Fibroblast of gingiva (primary cell): ENCODE data around the gene ZDHHC7.
"Not testable (repeated sequence)": the region's sequence is repeated elsewhere in the genome, so short reads cannot be mapped to it uniquely, and the experiment has no call there.

ENCODE experiments used
- DNase-seq: peaks from one replicate; pipeline ENCODE4 v3.0.0-alpha.2; 2011; ENCODE audit warnings: low read depth

Gene ZDHHC7

GRCh38 chr16:85042606-85043005 lies 31.3 kb upstream of the ZDHHC7 start:
- no peak for DNase-seq

DNA sequence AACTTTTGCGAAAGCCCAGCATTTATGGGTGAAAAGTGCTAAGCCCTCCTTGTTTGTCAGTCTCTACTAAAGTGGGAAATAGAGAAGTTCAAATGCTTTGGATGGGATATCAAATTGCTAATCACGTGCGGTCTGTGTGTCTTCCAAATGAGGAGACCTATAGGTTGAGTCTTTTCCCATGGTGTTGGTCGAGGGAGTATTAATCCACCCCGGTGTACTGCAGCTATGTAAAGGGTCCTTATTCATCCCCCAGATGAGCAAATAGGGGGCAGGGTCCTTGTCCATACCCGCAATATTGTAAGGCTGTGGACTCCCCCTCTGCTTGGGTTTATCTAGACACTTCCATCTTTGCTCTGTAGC lies 30.8 kb upstream of the ZDHHC7 start:
- DNase-seq, result no peak

- DNase-seq, result no peak
These were observed 30.2 kb upstream of the ZDHHC7 start for GRCh38 chr16:85041219-85042166.

GRCh38 chr16:85040685-85041084 lies 29.4 kb upstream of the ZDHHC7 start:
- no peak for DNase-seq

DNA sequence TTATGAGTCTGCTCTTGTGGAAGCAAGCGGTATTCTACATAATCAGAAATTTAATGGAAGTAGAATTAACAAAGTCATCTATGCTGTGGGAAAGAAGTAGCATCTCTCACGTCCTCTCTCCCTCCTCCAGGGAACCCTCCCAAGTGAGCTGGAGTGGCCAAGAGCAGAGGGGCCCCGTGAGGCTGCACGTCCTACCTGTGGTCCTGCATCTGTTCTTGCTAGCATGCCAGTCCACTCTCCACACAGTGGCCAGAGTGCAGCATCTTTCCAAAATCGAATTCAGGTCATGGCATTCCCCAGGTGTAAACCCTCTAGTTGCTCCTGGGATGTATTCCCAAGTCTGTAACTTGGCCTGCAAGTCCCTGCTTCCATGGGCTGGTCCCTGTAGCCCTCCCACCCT lies 26.4 kb upstream of the ZDHHC7 start:
- DNase-seq, result no peak

- peak; percentile 65 for DNase-seq
These were observed 25.7 kb upstream of the ZDHHC7 start for GRCh38 chr16:85037050-85037410.

- no peak for DNase-seq
These were observed 25.1 kb upstream of the ZDHHC7 start for GRCh38 chr16:85036236-85037049.

DNA sequence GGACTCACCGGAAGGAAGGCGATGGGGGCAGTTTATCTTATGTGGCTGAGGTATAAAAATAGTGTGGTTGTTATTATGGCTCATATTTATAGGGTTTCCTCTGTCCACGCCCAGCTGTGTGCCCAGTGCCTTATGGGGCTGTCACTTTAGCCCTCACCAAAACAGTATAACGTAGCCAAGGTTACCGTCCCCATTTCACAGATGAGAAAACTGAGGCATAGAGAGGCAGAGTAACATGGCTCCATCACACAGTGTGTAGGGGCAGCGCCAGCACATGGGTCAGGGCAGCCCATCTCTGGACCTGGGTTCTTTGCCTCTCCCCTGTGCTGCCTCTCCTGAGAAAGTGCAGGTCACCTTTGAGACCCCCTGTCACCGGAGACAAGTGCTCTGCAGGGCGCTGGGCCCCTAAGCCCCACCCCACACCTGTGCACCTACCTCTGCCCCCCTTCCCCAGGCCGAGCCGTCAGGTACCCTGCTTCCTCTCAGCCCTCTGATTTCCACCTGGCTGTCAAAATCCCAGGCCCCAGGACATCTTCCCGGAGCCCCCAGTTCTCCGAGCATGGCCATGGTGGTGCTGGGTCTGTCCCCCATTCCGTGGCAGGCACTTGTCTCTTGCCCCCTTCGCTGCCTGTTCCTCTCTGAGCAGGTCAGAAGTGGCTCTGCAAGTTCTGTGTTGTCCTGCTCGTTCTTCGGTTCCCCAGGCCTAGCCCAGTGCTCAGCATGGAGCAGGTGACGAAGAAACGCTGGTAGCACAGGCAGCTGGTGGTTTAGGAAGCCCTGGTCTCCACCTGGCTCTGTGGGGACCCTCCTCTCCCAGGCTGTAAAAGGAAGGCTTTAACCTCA lies 23.5 kb upstream of the ZDHHC7 start:
- DNase-seq, result no peak

- DNase-seq, result no peak
These were observed 21.8 kb upstream of the ZDHHC7 start for GRCh38 chr16:85033171-85033570.

DNA sequence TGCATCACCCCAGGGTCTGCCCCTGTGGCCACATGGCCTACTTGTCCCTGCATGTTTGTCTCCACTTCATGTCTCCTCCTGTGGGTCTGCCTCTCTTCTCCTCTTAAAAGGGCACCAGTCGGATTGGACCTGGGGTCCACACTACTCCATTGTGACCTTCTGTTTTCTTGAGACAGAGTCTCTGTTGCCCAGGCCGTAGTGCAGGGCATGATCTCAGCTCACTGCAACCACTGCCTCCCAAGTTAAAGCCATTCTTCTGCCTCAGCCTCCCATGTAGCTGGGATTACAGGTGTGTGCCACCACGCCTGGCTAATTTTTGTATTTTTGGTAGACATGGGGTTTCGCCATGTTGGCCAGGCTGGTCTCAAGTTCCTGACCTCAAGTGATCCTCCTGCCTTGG lies 20.9 kb upstream of the ZDHHC7 start:
- DNase-seq, result not testable (repeated sequence)

DNA sequence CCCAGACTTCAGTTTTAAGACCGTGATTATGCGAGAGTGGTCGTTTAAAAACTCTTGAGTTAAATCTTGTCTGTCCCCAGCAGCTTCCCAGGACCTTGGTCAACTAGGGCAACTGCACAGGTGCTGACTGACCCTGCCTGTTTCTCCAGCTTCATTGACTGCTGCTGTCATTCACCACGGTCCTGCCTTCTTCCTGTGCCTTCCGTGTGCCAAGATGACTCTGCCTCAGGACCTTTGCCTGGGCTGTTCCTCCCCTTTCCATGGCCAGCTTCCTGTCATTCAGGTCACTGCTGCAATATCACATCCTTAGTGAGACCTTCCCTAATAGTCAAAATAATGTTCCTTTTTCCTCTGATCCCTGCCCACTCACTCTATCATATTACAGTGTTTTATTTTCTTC lies 20.1 kb upstream of the ZDHHC7 start:
- DNase-seq, result no peak

GRCh38 chr16:85029981-85030401 lies 18.7 kb upstream of the ZDHHC7 start:
- no peak for DNase-seq

- DNase-seq, result no peak
These were observed 18.1 kb upstream of the ZDHHC7 start for GRCh38 chr16:85029408-85029784.

DNA sequence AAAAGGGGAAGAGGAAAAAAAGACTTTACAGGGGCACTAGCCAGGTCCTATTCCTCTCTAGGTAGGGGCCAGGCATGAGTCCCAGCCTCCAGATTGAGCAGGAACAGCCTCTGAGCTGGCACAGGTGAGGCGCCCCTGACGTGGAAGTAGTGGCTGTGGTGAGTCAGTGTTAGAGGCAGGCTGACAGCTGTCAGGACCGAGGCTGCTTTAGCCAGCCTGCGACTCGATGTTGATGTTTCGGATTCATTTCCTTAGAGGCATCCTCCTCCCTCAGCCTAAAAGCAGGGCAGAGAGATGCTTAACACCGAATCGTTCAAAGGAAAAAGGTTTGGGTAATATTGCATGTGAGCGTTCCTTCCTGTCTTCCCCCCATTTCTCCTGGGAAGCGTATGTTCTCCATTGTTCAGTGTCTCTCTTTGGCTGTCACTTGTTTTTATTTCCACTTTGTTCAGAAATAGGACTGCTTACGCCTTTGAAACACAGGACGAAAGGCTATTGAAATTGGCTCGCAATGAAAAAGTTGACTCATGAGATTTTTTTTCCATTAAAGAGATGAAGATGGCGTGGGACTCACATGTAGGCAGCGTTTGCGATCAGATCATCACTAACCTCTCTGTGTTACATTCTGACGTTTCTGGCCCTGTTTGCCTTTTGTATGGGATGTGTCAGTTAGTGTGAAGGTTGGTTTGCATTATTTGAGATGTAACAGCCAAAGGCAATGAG lies 17.5 kb upstream of the ZDHHC7 start:
- peak; percentile 52 for DNase-seq

DNA sequence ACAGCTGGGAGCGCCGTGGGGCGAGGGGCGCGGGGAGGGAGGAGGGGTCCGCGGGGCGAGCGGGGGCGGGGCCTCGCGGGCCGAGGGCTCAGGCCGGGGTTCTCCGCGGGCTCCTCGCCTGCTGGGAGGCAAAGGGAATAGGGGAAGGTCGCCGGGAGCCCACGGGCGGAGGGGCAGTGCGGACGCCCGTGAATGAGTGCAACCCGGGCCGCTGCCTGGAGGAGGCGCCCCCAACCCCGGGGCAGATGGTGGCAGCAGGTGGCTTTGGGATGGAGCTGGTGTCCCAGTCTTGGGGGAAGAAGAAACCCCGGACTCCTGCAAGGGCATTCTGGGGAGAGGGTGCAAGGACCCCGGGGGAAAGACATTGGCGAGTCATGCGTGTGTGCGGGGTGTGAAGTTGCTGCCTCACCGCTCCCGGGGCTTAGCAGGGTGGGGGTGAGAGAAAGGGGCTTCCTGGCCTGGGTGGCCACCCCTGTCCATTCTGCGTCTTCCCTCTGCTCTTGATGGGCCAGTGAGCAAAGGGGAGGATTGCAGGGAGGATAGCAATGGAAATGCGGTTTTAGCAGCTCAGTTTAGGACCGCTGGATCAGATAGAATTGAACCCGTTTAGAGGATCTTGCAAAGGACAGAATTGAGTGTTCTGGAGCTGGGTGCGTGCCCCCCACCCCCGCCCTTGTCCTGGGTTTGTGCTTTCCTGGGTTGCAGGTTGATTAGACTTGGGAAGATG lies 16.8 kb upstream of the ZDHHC7 start:
- no peak for DNase-seq

- peak; percentile 90 for DNase-seq
These were observed 16.1 kb upstream of the ZDHHC7 start, which contains the start of gene KIAA0513 for GRCh38 chr16:85027349-85027957. Gene KIAA0513 (plus strand): TSS chr16:85027795. CDS start chr16:85067072, 39,277 bp downstream.

DNA sequence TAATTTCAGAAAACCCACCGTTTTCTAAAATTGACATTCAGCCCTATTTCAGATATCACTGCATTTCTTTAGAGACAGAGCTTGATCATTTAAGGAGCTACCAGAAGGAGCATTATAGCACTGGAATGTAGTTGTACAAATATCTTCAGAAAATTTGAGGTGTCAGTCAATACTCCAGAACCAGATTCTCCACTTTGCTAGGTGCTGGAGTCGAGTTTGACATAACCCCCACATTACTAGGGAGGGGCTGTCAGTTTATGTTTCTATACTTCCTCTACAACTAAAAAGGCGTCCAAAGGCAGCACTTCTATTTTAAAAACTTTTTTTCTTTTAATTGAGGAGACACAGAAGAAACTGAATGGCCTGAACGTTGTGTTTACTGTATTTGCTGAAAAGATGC lies 15.4 kb upstream of the ZDHHC7 start:
- DNase-seq, result no peak

- DNase-seq, result no peak
These were observed 14.7 kb upstream of the ZDHHC7 start for GRCh38 chr16:85025781-85026653.

DNA sequence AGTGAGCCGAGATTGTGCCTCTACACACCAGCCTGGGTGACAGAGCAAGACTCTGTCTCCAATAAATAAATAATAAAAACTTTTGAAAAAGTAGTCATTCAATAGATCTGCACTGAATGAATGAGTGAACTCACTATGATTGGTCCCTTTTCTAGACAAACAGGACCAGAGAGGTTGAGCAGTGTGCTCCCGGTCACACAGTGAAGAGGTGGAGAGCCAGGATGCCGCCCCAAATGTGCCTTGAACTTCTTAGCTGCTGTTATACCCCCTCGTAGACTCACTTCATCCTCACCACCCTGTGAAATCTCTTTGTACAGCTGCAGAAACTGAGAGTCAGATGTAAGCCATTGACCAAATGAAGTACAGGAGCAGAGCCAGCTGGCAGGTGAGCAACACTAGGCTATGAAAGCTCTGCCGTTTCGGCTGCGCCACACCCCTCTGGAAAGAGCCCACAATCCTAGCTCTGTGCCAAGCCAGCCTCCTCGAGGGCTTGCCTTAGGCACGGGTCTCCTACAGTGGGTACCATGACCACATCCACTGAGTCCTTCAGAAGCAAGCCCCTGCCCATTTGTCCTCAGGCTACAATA lies 8.4 kb upstream of the ZDHHC7 start:
- DNase-seq, result no peak
